Keratinocyte (primary cell): Measurements from ENCODE around the gene IFNL4. TPM values are rescaled to one million over a fixed set of nuclear protein-coding genes. Genes with fewer than 3 reads are reported as not detected.

Experiments
- DNase-seq: peaks from one replicate; pipeline ENCODE4 v3.0.0-alpha.2; 2011; ENCODE audit warnings: low read depth, missing footprints, low spot score
- FAIRE-seq: peaks from 2 replicates; lab custom pipeline; 2011; peaks lifted over from hg19 to GRCh38; lab: Jason Lieb, UNC
- H2AFZ ChIP-seq: 2 replicates; pipeline ENCODE4 v1.6.0; 2012; ENCODE audit warnings: low read length, control low read depth, inconsistent platforms; ENCODE audit not compliant: control insufficient read depth
- H3K27ac ChIP-seq: 2 replicates; pipeline ENCODE4 v1.5.1; 2011; ENCODE audit warnings: low read length; ENCODE audit not compliant: control insufficient read depth, insufficient read depth
- H3K27me3 ChIP-seq: 3 replicates; pipeline ENCODE4 v1.6.0; 2011; ENCODE audit warnings: low read length; ENCODE audit not compliant: control insufficient read depth, insufficient read depth; ENCODE audit errors: extremely low read depth
- H3K36me3 ChIP-seq, 2 experiments: 2 replicates in 1 of 2; 3 replicates in 1 of 2; pipeline ENCODE4 v1.5.1; 2011; ENCODE audit warnings: low read length in 2 of 2, mild to moderate bottlenecking in 1 of 2; ENCODE audit not compliant: control insufficient read depth in 2 of 2, insufficient read depth in 2 of 2; ENCODE audit errors: extremely low read depth in 1 of 2
- H3K4me1 ChIP-seq: 3 replicates; pipeline ENCODE4 v1.5.1; 2011; ENCODE audit warnings: low read length; ENCODE audit not compliant: control insufficient read depth, insufficient read depth; ENCODE audit errors: extremely low read depth
- H3K4me2 ChIP-seq: 3 replicates; pipeline ENCODE4 v1.6.0; 2011; ENCODE audit warnings: low read depth, low read length; ENCODE audit not compliant: control insufficient read depth, insufficient read depth; ENCODE audit errors: extremely low read depth
- H3K4me3 ChIP-seq, 3 experiments: fragments of 200-600 bp in 1 of 3; sonication (generic) in 1 of 3; 2 replicates in 2 of 3; 3 replicates in 1 of 3; pipeline ENCODE4 v1.5.1; 2011 to 2016; ENCODE audit warnings: low read length in 3 of 3, mild to moderate bottlenecking in 3 of 3, control low read depth in 2 of 3, inconsistent platforms in 1 of 3, low read depth in 1 of 3, mixed read lengths in 1 of 3, mixed run types in 1 of 3, moderate library complexity in 1 of 3; ENCODE audit not compliant: control insufficient read depth in 2 of 3, insufficient read depth in 2 of 3; ENCODE audit errors: extremely low read depth in 1 of 3
- H3K79me2 ChIP-seq: 2 replicates; pipeline ENCODE4 v1.6.0; 2012; ENCODE audit warnings: low read length; ENCODE audit not compliant: control insufficient read depth, insufficient read depth
- H3K9ac ChIP-seq: 3 replicates; pipeline ENCODE4 v1.6.0; 2011; ENCODE audit warnings: low read length; ENCODE audit not compliant: control insufficient read depth, insufficient read depth; ENCODE audit errors: extremely low read depth
- H3K9me1 ChIP-seq: 3 replicates; pipeline ENCODE4 v1.6.0; 2011; ENCODE audit warnings: low read length; ENCODE audit not compliant: control insufficient read depth, insufficient read depth; ENCODE audit errors: extremely low read depth
- H3K9me3 ChIP-seq: 2 replicates; pipeline ENCODE4 v1.5.1; 2012; ENCODE audit warnings: low read depth, low read length; ENCODE audit not compliant: control insufficient read depth
- H4K20me1 ChIP-seq: 3 replicates; pipeline ENCODE4 v1.6.0; 2011; ENCODE audit warnings: low read length; ENCODE audit not compliant: control insufficient read depth, insufficient read depth; ENCODE audit errors: extremely low read depth
- CTCF ChIP-seq, 3 experiments: IDR thresholded peaks in 1 of 3; conservative IDR thresholded peaks in 1 of 3; optimal IDR thresholded peaks in 1 of 3; 2 replicates in 2 of 3; 3 replicates in 1 of 3; pipeline versions ENCODE3 to v1.5.1; 2011; ENCODE audit warnings: low read length in 3 of 3, mild to moderate bottlenecking in 3 of 3, moderate library complexity in 2 of 3, control low read depth in 1 of 3, inconsistent platforms in 1 of 3; ENCODE audit not compliant: insufficient read depth in 2 of 3; ENCODE audit errors: extremely low read depth in 1 of 3
- EZH2 ChIP-seq: IDR thresholded peaks from one replicate; pipeline ENCODE4 v1.6.1; 2012; ENCODE audit warnings: inconsistent platforms, mild to moderate bottlenecking, low read length, moderate library complexity
- dilution Hi-C: fragments of 300-500 bp; cut with MboI; formaldehyde crosslinking; loops from one replicate; pipeline ENCODE4 v1.7.0; 2020; ENCODE audit warnings: low sequenced_read_pairs; ENCODE audit not compliant: extremely low pct_ligation_motif_present
- polyA plus RNA-seq, 5 experiments: library from polyadenylated mRNA; depleted of rRNA in 3 of 5; stranded (reverse) in 3 of 5; stranded (forward) in 1 of 5; unstranded in 1 of 5; fragments of >200 nt; gene quantifications; 1 replicate in 1 of 5; 2 replicates in 3 of 5; 3 replicates in 1 of 5; pipeline versions ENCODE4 v1.2.1 to v1.2.3, GENCODE V29; 2011 to 2012; ENCODE audit warnings: missing spikeins in 2 of 5, low read depth in 1 of 5, low replicate concordance in 1 of 5

IFNL4 gene
- polyA plus RNA-seq, 1 donor (not counting 4 experiments of a cell fraction or from before 2014, with no cell fraction given): not detected

- DNase-seq (no peak), FAIRE-seq (no peak)
- no peaks in the 10 kb centered on the region for H3K9me3 ChIP-seq
- peaks cover 60% of the 10 kb centered on the region for H3K27me3 ChIP-seq
- H3K4me3 ChIP-seq: no peak overlapping the region
- no peak overlapping the region for H3K27ac ChIP-seq
- no peak overlapping the region for H2AFZ ChIP-seq
- no peak overlapping the region for H3K9ac ChIP-seq
- TF ChIP-seq CTCF (optimal IDR thresholded peaks at IDR 0.05 in 1 of 3, IDR thresholded peaks at IDR 0.05 in 1 of 3, conservative IDR thresholded peaks at IDR 0.05 in 1 of 3; ENCODE audit: extremely low read depth in 1 of 3, insufficient read depth in 2 of 3, low read length in 3 of 3): no peak
- TF ChIP-seq EZH2: no peak
- H4K20me1 ChIP-seq: no peaks in the 10 kb centered on the region
- H3K4me1 ChIP-seq: peaks cover 19% of the 10 kb centered on the region
- H3K36me3 ChIP-seq: no peaks in the 10 kb centered on the region
- H3K79me2 ChIP-seq: no peaks in the 10 kb centered on the region
- dilution Hi-C loops: no loop called here
- no peaks in the 10 kb centered on the region for H3K9me1 ChIP-seq
- no peak overlapping the region for H3K4me2 ChIP-seq
Observed at GRCh38 chr19:39200066-39200802, 48.4 kb downstream of the IFNL4 start.

- TF ChIP-seq EZH2 (no peak), CTCF (optimal IDR thresholded peaks at IDR 0.05 in 1 of 3, IDR thresholded peaks at IDR 0.05 in 1 of 3, conservative IDR thresholded peaks at IDR 0.05 in 1 of 3; ENCODE audit: extremely low read depth in 1 of 3, insufficient read depth in 2 of 3, low read length in 3 of 3) (no peak)
- Histone ChIP-seq H3K27ac (no peak overlapping the region), H3K79me2 (no peaks in the 10 kb centered on the region), H3K4me2 (no peak overlapping the region), H3K9me1 (no peaks in the 10 kb centered on the region), H3K9ac (no peak overlapping the region), H3K4me3 (no peak overlapping the region), H3K27me3 (peaks cover 50% of the 10 kb centered on the region), H3K9me3 (no peaks in the 10 kb centered on the region), H4K20me1 (no peaks in the 10 kb centered on the region), H3K36me3 (no peaks in the 10 kb centered on the region), H3K4me1 (peaks cover 21% of the 10 kb centered on the region), H2AFZ (no peak overlapping the region)
- dilution Hi-C loops: no loop called here
- DNase-seq (no peak), FAIRE-seq (no peak)
Observed at GRCh38 chr19:39199025-39199424, 49.6 kb downstream of the IFNL4 start.
